PC-3 (cell line): Measurements from ENCODE around the gene SERPINB6. TPM values are rescaled to one million over a fixed set of nuclear protein-coding genes. Genes with fewer than 3 reads are reported as not detected.
"Not testable (repeated sequence)": the region's sequence is repeated elsewhere in the genome, so short reads cannot be mapped to it uniquely, and the experiment has no call there.

ENCODE experiments used
- ATAC-seq: fragments of 200-7000 bp; cut with Tn5 transposase; 2 replicates; pipeline ENCODE4 v1.9.1; 2020; ENCODE audit warnings: mild to moderate bottlenecking, moderate library complexity
- BruUV-seq: library from RNA; stranded (reverse); fragments of 400-500 nt; replicated peaks from 2 replicates; lab custom pipeline; 2021; lab: Mats Ljungman, UMichigan
- CTCF ChIA-PET: fragments of 300-600 bp; sonication (Branson Sonifier 250); formaldehyde crosslinking; loops from one replicate; lab custom pipeline; 2022; ENCODE audit warnings: antibody characterized with exemption; lab: Charles Lee
- POLR2A ChIA-PET: fragments of 300-600 bp; sonication (Branson Sonifier 250); formaldehyde crosslinking; loops from one replicate; lab custom pipeline; 2022; ENCODE audit warnings: antibody characterized with exemption; ENCODE audit not compliant: unreplicated experiment; lab: Charles Lee
- DNase-seq: peaks from one replicate; pipeline ENCODE4 v3.0.0-alpha.2; 2015
- H2AFZ ChIP-seq: fragments of 300-600 bp; sonication (generic); 2 replicates; pipeline ENCODE4 v1.6.0; 2016; ENCODE audit warnings: antibody characterized with exemption, low read length
- H3F3A ChIP-seq: fragments of 300-600 bp; sonication (generic); one replicate; pipeline ENCODE4 v1.6.0; 2017; ENCODE audit warnings: antibody characterized with exemption, low read length, control low read depth, mild to moderate bottlenecking; ENCODE audit not compliant: unreplicated experiment
- H3K27ac ChIP-seq: fragments of 300-600 bp; sonication (generic); 2 replicates; pipeline ENCODE4 v1.5.1; 2016; ENCODE audit warnings: mild to moderate bottlenecking, low read length
- H3K27me3 ChIP-seq: fragments of 300-600 bp; sonication (generic); 2 replicates; pipeline ENCODE4 v1.6.1; 2016; ENCODE audit warnings: low read length, mixed read lengths
- H3K36me3 ChIP-seq: fragments of 300-600 bp; sonication (generic); 2 replicates; pipeline ENCODE4 v1.6.1; 2016; ENCODE audit warnings: low read depth, mixed run types, low read length, mixed read lengths
- H3K4me1 ChIP-seq: fragments of 300-600 bp; sonication (generic); 2 replicates; pipeline ENCODE4 v1.5.1; 2016; ENCODE audit warnings: low read length; ENCODE audit not compliant: insufficient read depth
- H3K4me2 ChIP-seq: fragments of 300-600 bp; sonication (generic); 2 replicates; pipeline ENCODE4 v1.6.0; 2016; ENCODE audit warnings: low read length
- H3K4me3 ChIP-seq: fragments of 300-600 bp; sonication (generic); 2 replicates; pipeline ENCODE4 v1.5.1; 2016; ENCODE audit warnings: mild to moderate bottlenecking, low read length, mixed read lengths
- H3K79me2 ChIP-seq: fragments of 300-600 bp; sonication (generic); 2 replicates; pipeline ENCODE4 v1.6.1; 2017; ENCODE audit warnings: low read length, mixed read lengths
- H3K9ac ChIP-seq: fragments of 300-600 bp; sonication (generic); 2 replicates; pipeline ENCODE4 v1.6.0; 2016; ENCODE audit warnings: mild to moderate bottlenecking, low read length
- H3K9me2 ChIP-seq: fragments of 300-600 bp; sonication (generic); replicated peaks from 2 replicates; pipeline ENCODE4 v1.6.1; 2016; ENCODE audit warnings: mixed run types, low read length, mixed read lengths
- H3K9me3 ChIP-seq: fragments of 300-600 bp; sonication (generic); 2 replicates; pipeline ENCODE4 v1.6.1; 2016; ENCODE audit warnings: low read length, mixed read lengths
- H4K20me1 ChIP-seq: fragments of 300-600 bp; sonication (generic); 2 replicates; pipeline ENCODE4 v1.6.1; 2016; ENCODE audit warnings: low read length, mixed read lengths
- EZH2 ChIP-seq: fragments of 300-600 bp; sonication (generic); IDR thresholded peaks from one replicate; pipeline ENCODE4 v1.6.1; 2017; ENCODE audit warnings: antibody characterized with exemption, mild to moderate bottlenecking, low read length; ENCODE audit not compliant: unreplicated experiment
- EZH2phosphoT487 ChIP-seq: fragments of 300-600 bp; sonication (generic); IDR thresholded peaks from 2 replicates; pipeline ENCODE4 v1.6.1; 2018; ENCODE audit warnings: mild to moderate bottlenecking, antibody characterized with exemption, low read length, borderline replicate concordance
- intact Hi-C: fragments of 100-400 bp; cut with micrococcal nuclease; formaldehyde crosslinking; loops from 2 replicates; pipeline ENCODE4 v1.9.0; 2023
- total RNA-seq: library from RNA; depleted of rRNA; stranded (reverse); fragments of >200 nt; gene quantifications from 2 replicates; pipeline ENCODE4 v1.2.3, GENCODE V29; 2014
- TF ChIP-seq, protein P1 (sequence below): fragments of 300-600 bp; sonication (generic); conservative IDR thresholded peaks from 2 replicates; pipeline ENCODE4 v1.5.1; 2017; ENCODE audit warnings: antibody characterized with exemption, low read depth, mild to moderate bottlenecking, low read length

SERPINB6 gene
- total RNA-seq, 1 experiment from 2014 or later, result 119 TPM

DNA sequence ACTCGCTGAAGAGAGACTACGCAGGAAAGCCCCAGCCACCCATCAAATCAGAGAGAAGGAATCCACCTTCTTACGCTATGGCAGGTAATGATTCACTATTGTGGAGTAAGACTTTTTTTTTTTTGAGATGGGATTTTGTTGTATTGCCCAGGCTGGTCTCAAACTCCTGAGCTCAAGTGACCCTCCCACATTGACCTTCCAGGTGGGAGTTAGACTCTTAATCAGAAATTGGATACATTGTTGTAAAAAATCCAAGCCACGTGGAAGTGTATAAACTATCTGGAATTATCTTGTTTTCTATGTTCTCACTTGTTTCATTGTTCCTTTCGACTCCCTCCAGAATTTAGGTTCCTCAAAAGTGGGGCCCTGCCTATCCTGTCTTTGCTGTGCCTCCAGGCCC, 35.1 kb upstream of the SERPINB6 start:
- ATAC-seq (no peak), DNase-seq (no peak)
- no peaks in the 10 kb centered on the region for H4K20me1 ChIP-seq
- no TSS peak for BruUV-seq
- H3F3A ChIP-seq, result no peaks in the 10 kb centered on the region
- H3K27me3 ChIP-seq, result no peaks in the 10 kb centered on the region
- intact Hi-C loops, result no loop called here
- 0 out of 2 replicates have a peak, but pooled peaks cover 6% of the 10 kb centered on the region for H3K79me2 ChIP-seq
- H3K4me2 ChIP-seq, result no peak overlapping the region
- H3K9me2 ChIP-seq, result no peaks in the 10 kb centered on the region
- H3K27ac ChIP-seq, result no peak overlapping the region
- ChIA-PET CTCF (no interaction called here), POLR2A (no interaction called here)
- no peak overlapping the region for H3K9ac ChIP-seq
- H3K4me3 ChIP-seq, result no peak overlapping the region
- peaks cover 6% of the 10 kb centered on the region; the same call in 1 of the 2 replicates for H3K4me1 ChIP-seq
- H2AFZ ChIP-seq, result no peak overlapping the region
- TF ChIP-seq EZH2 (no peak), EZH2phosphoT487 (no peak)
- TF ChIP-seq, protein P1, sequence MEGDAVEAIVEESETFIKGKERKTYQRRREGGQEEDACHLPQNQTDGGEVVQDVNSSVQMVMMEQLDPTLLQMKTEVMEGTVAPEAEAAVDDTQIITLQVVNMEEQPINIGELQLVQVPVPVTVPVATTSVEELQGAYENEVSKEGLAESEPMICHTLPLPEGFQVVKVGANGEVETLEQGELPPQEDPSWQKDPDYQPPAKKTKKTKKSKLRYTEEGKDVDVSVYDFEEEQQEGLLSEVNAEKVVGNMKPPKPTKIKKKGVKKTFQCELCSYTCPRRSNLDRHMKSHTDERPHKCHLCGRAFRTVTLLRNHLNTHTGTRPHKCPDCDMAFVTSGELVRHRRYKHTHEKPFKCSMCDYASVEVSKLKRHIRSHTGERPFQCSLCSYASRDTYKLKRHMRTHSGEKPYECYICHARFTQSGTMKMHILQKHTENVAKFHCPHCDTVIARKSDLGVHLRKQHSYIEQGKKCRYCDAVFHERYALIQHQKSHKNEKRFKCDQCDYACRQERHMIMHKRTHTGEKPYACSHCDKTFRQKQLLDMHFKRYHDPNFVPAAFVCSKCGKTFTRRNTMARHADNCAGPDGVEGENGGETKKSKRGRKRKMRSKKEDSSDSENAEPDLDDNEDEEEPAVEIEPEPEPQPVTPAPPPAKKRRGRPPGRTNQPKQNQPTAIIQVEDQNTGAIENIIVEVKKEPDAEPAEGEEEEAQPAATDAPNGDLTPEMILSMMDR, result no peak
- H3K9me3 ChIP-seq, result 0 out of 2 replicates have a peak, but pooled peaks cover 5% of the 10 kb centered on the region
- H3K36me3 ChIP-seq, result peaks cover 52% of the 10 kb centered on the region

DNA sequence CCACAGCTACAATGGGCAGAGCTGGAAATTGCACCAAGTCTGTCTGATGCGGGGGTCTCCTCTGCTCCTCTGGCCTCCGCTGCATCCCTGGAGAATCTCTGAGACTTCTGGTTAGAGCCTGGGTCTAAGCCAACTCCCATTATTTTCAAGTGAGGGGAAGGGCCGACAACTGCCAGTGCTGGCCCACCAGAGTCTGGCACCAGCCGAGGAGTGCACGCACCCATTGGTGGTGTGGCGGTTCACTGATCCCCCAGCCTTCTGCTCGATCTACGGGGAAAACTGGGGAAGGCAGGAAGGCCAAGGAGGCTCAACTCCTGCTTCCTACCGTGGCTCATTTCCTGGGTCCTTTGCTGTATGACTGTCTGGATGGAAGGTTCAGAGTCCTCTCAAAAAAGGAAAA, 34.5 kb upstream of the SERPINB6 start:
- peaks cover 9% of the 10 kb centered on the region; the same call in 1 of the 2 replicates for H3K79me2 ChIP-seq
- TF ChIP-seq, protein P1, result no peak
- TF ChIP-seq EZH2phosphoT487 (no peak), EZH2 (no peak)

DNA sequence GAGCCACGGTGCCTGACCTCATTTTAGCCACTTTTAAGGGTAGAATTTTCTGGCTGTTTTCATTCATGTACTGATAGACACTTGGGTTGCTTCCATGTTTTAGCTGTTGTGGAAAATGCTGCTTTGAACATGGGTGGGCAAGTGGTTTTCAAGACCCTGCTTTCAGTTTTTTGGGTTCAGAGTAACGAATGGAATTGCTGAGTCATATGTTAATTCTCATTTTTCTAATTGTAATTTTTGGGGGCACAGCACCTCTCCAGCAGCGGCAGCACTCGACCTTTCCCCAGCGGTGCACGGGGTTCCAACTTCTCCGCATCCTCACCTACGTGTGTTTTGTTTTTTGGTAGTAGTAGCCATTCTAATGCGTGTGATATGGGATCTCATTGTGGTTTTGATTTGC, 33.7 kb upstream of the SERPINB6 start:
- intact Hi-C loops, result no loop called here
- Histone ChIP-seq H3K27me3 (no peaks in the 10 kb centered on the region), H3K36me3 (peaks cover 38% of the 10 kb centered on the region), H3K4me3 (no peak overlapping the region), H3K79me2 (peaks cover 17% of the 10 kb centered on the region), H3K4me1 (peaks cover 11% of the 10 kb centered on the region; the same call in 1 of the 2 replicates), H3K9ac (no peak overlapping the region), H3K9me3 (no peaks in the 10 kb centered on the region), H4K20me1 (no peaks in the 10 kb centered on the region), H3K9me2 (no peaks in the 10 kb centered on the region), H3K4me2 (no peak overlapping the region), H3F3A (no peaks in the 10 kb centered on the region), H3K27ac (no peak overlapping the region), H2AFZ (no peak overlapping the region)
- TF ChIP-seq EZH2 (no peak), EZH2phosphoT487 (no peak)
- TF ChIP-seq, protein P1, result no peak
- ChIA-PET CTCF (no interaction called here), POLR2A (no interaction called here)
- DNase-seq, result no peak
- ATAC-seq, result no peak
- BruUV-seq, result no TSS peak

More for the DNA sequence above, 34.5 kb upstream of the SERPINB6 start:
- ATAC-seq (no peak), DNase-seq (no peak)
- H3K27me3 ChIP-seq, result no peaks in the 10 kb centered on the region
- no peak overlapping the region for H3K27ac ChIP-seq
- no peaks in the 10 kb centered on the region for H4K20me1 ChIP-seq
- no peak overlapping the region for H3K4me2 ChIP-seq
- peaks cover 46% of the 10 kb centered on the region for H3K36me3 ChIP-seq
- H3K4me1 ChIP-seq, result peaks cover 11% of the 10 kb centered on the region; the same call in 1 of the 2 replicates
- ChIA-PET POLR2A (no interaction called here), CTCF (no interaction called here)
- no peaks in the 10 kb centered on the region for H3K9me3 ChIP-seq
- H3K4me3 ChIP-seq, result no peak overlapping the region
- no TSS peak for BruUV-seq
- no peak overlapping the region for H2AFZ ChIP-seq
- no peaks in the 10 kb centered on the region for H3K9me2 ChIP-seq
- intact Hi-C loops, result no loop called here
- no peak overlapping the region for H3K9ac ChIP-seq
- no peaks in the 10 kb centered on the region for H3F3A ChIP-seq

DNA sequence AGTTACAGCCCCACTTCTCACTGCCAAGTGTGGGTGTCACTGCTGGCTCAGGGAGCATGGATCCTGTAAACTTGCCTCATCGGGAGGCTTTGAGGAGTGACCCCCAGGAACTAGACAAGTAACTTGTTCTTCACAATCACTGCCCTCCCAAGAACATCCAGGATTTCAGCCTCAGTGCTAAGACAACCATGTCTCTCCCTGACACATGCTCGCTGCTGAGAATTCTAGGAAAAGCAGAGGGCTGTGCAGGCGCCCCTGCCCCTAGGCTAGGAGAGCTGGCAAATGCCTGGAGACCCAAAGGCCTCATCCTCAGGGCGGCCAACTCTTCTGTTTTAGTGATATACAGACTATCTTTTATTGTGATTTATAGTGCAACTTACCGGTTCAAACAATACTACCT, 31.9 kb upstream of the SERPINB6 start:
- peaks cover 19% of the 10 kb centered on the region for H3K79me2 ChIP-seq
- H3K27me3 ChIP-seq, DNase-seq, H2AFZ ChIP-seq, ATAC-seq, POLR2A ChIA-PET, H3K9me3 ChIP-seq, H3K27ac ChIP-seq, H3K4me2 ChIP-seq, H3K4me3 ChIP-seq, BruUV-seq, H3F3A ChIP-seq, H3K9me2 ChIP-seq, intact Hi-C loops, H3K9ac ChIP-seq, H4K20me1 ChIP-seq: not testable (repeated sequence)
- peaks cover 17% of the 10 kb centered on the region for H3K4me1 ChIP-seq
- CTCF ChIA-PET, result interaction anchor here (0.6 kb wide), 1 partner anchor 236 kb away, joined by 3 read pairs; no protein-coding TSS in a partner anchor
- peaks cover 32% of the 10 kb centered on the region; the same call in 1 of the 2 replicates for H3K36me3 ChIP-seq
